OCI-LY3 (cell line): ENCODE measurements around the gene ZCCHC14.

Source experiments
- H2AFZ ChIP-seq: fragments of 200-600, 300-600 bp; shearing (Covaris generic); 2 replicates; pipeline ENCODE4 v1.6.0; 2014; ENCODE audit warnings: antibody characterized with exemption, low read depth, low read length
- H3K27ac ChIP-seq: fragments of 200-600, 300-600 bp; sonication (generic); 2 replicates; pipeline ENCODE4 v1.5.1; 2014; ENCODE audit warnings: mild to moderate bottlenecking, low read length, moderate library complexity, mixed read lengths
- H3K27me3 ChIP-seq: fragments of 200-600, 300-600 bp; sonication (generic); 2 replicates; pipeline ENCODE4 v1.6.1; 2014; ENCODE audit warnings: low read depth, low read length, mixed read lengths
- H3K36me3 ChIP-seq: fragments of 200-600, 300-600 bp; sonication (generic); replicated peaks from 2 replicates; pipeline ENCODE3; 2014; ENCODE audit warnings: low read depth, low read length, mixed read lengths
- H3K4me1 ChIP-seq: fragments of 300-600, 200-600 bp; sonication (generic); 2 replicates; pipeline ENCODE4 v1.6.1; 2014; ENCODE audit warnings: low read length, mixed read lengths
- H3K4me2 ChIP-seq: fragments of 200-600, 300-600 bp; sonication (generic); 2 replicates; pipeline ENCODE4 v1.6.1; 2014; ENCODE audit warnings: low read length, mixed read lengths
- H3K4me3 ChIP-seq: fragments of 300-600, 200-600 bp; sonication (generic); 2 replicates; pipeline ENCODE4 v1.5.1; 2014; ENCODE audit warnings: antibody characterized with exemption, mild to moderate bottlenecking, low read length, moderate library complexity
- H3K79me2 ChIP-seq: fragments of 300-600, 200-600 bp; shearing (Covaris generic); 2 replicates; pipeline ENCODE4 v1.6.1; 2014; ENCODE audit warnings: mild to moderate bottlenecking, low read length, mixed read lengths
- H3K9ac ChIP-seq: fragments of 300-600, 200-600 bp; shearing (Covaris generic); 2 replicates; pipeline ENCODE4 v1.6.0; 2014; ENCODE audit warnings: mild to moderate bottlenecking, low read length, moderate library complexity
- H3K9me3 ChIP-seq: fragments of 200-600, 300-600 bp; shearing (Covaris generic); 2 replicates; pipeline ENCODE4 v1.6.1; 2014; ENCODE audit warnings: low read length, mixed read lengths; ENCODE audit not compliant: insufficient read depth
- H4K20me1 ChIP-seq: fragments of 200-600, 300-600 bp; sonication (generic); 2 replicates; pipeline ENCODE4 v1.6.1; 2016; ENCODE audit warnings: low read length, mixed read lengths; ENCODE audit not compliant: insufficient read depth
- EZH2phosphoT487 ChIP-seq: fragments of 200-600 bp; shearing (Covaris generic); IDR thresholded peaks from 2 replicates; pipeline ENCODE4 v1.6.1; 2018; ENCODE audit warnings: antibody characterized with exemption, mixed run types, low read depth
- TF ChIP-seq, protein P1 (sequence below): fragments of 200-600, 300-600 bp; sonication (generic); IDR thresholded peaks from 2 replicates; pipeline ENCODE4 v1.5.1; 2014; ENCODE audit warnings: antibody characterized with exemption, low read length, low read depth

The ZCCHC14 gene

DNA sequence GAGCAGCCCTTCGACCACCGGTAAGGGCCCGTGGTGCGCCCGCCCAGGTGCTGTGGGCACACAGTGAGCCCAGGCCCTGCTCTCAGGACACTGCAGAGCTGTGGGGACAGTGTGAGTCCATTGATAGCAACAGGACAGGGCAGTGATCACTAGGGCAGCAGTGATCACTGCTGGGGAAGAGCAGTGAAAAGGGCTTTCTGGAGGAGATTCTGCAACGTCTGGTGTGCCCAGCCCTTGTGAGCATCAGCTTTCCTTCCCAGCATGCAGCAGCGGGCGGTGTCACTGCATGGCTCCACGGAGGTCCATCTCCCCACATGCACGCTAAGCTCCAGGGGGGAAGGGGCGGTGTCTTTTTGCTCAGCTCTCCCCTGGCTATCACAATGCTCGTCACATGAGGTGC, 68.6 kb downstream of the ZCCHC14 start:
- Histone ChIP-seq H3K4me1 (no peaks in the 10 kb centered on the region), H3K27me3 (no peaks in the 10 kb centered on the region), H2AFZ (no peak overlapping the region), H3K9me3 (no peaks in the 10 kb centered on the region), H3K27ac (no peak overlapping the region), H3K4me3 (no peak overlapping the region), H3K79me2 (no peaks in the 10 kb centered on the region), H3K4me2 (no peak overlapping the region), H3K36me3 (no peaks in the 10 kb centered on the region), H4K20me1 (no peaks in the 10 kb centered on the region), H3K9ac (no peak overlapping the region)
- TF ChIP-seq, protein P1, sequence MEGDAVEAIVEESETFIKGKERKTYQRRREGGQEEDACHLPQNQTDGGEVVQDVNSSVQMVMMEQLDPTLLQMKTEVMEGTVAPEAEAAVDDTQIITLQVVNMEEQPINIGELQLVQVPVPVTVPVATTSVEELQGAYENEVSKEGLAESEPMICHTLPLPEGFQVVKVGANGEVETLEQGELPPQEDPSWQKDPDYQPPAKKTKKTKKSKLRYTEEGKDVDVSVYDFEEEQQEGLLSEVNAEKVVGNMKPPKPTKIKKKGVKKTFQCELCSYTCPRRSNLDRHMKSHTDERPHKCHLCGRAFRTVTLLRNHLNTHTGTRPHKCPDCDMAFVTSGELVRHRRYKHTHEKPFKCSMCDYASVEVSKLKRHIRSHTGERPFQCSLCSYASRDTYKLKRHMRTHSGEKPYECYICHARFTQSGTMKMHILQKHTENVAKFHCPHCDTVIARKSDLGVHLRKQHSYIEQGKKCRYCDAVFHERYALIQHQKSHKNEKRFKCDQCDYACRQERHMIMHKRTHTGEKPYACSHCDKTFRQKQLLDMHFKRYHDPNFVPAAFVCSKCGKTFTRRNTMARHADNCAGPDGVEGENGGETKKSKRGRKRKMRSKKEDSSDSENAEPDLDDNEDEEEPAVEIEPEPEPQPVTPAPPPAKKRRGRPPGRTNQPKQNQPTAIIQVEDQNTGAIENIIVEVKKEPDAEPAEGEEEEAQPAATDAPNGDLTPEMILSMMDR, result no peak
- no peak for TF ChIP-seq EZH2phosphoT487

GRCh38 chr16:87423429-87423828, 69.4 kb downstream of the ZCCHC14 start:
- no peaks in the 10 kb centered on the region for H3K4me1 ChIP-seq
- TF ChIP-seq, protein P1, result no peak
- TF ChIP-seq EZH2phosphoT487, result no peak
- no peaks in the 10 kb centered on the region for H3K36me3 ChIP-seq
- H3K9ac ChIP-seq, result no peak overlapping the region
- no peaks in the 10 kb centered on the region for H3K79me2 ChIP-seq
- H4K20me1 ChIP-seq, result no peaks in the 10 kb centered on the region
- no peak overlapping the region for H3K4me3 ChIP-seq
- H2AFZ ChIP-seq, result no peak overlapping the region
- H3K27me3 ChIP-seq, result no peaks in the 10 kb centered on the region
- H3K9me3 ChIP-seq, result no peaks in the 10 kb centered on the region
- H3K27ac ChIP-seq, result no peak overlapping the region
- H3K4me2 ChIP-seq, result no peak overlapping the region

DNA sequence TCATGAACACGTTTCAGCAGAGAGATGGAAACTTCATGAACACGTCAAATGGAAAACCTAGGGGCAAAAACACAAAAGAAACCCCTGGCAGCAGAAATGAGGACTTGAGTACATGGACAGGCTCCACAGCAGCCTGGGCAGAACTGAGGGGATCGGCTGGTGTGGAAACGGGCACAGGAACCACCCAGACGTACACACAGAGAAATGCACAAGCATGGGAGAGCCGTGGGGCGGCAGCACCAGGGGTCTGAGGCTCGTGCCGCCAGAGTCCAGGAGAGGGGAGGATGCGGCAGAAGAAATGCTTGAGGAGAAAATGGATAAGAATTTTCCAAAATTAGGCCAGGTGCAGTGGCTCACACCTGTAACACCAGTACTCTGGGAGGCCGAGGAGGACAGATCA, 70.7 kb downstream of the ZCCHC14 start:
- Histone ChIP-seq H3K27ac (no peak overlapping the region), H3K27me3 (no peaks in the 10 kb centered on the region), H3K4me1 (no peaks in the 10 kb centered on the region), H3K4me2 (no peak overlapping the region), H3K9me3 (no peaks in the 10 kb centered on the region), H2AFZ (no peak overlapping the region), H3K4me3 (no peak overlapping the region), H3K36me3 (no peaks in the 10 kb centered on the region), H4K20me1 (no peaks in the 10 kb centered on the region), H3K79me2 (no peaks in the 10 kb centered on the region), H3K9ac (no peak overlapping the region)
- TF ChIP-seq, protein P1, result no peak
- TF ChIP-seq EZH2phosphoT487, result no peak

GRCh38 chr16:87421003-87421912, 71.6 kb downstream of the ZCCHC14 start:
- Histone ChIP-seq H3K9me3 (no peaks in the 10 kb centered on the region), H3K36me3 (no peaks in the 10 kb centered on the region), H4K20me1 (no peaks in the 10 kb centered on the region), H3K27me3 (no peaks in the 10 kb centered on the region), H2AFZ (no peak overlapping the region), H3K9ac (no peak overlapping the region), H3K4me2 (no peak overlapping the region), H3K4me3 (no peak overlapping the region), H3K27ac (no peak overlapping the region), H3K79me2 (no peaks in the 10 kb centered on the region), H3K4me1 (no peaks in the 10 kb centered on the region)
- TF ChIP-seq EZH2phosphoT487, result no peak
- TF ChIP-seq, protein P1, result no peak
